Gastrocnemius medialis (tissue), 4 donors: ENCODE results near the gene MYT1.

Experiments
- POLR2A ChIP-seq, 2 donors: fragments of 450-650 bp; IDR thresholded peaks; one replicate each; pipeline ENCODE4 v1.6.1; 2017; ENCODE audit warnings: antibody characterized with exemption in 2 of 2, mild to moderate bottlenecking in 2 of 2, moderate library complexity in 2 of 2
- TF ChIP-seq, protein P1 (sequence below), 5 experiments: fragments of 450-650 bp in 3 of 5; fragments of 200-600 bp in 2 of 5; sonication (generic) in 2 of 5; IDR thresholded peaks in 4 of 5; conservative IDR thresholded peaks in 1 of 5; 1 replicate in 4 of 5; 2 replicates in 1 of 5; pipeline ENCODE4 v1.5.1; 2016 to 2019; ENCODE audit warnings: antibody characterized with exemption in 5 of 5, mild to moderate bottlenecking in 3 of 5, moderate library complexity in 3 of 5

DNA sequence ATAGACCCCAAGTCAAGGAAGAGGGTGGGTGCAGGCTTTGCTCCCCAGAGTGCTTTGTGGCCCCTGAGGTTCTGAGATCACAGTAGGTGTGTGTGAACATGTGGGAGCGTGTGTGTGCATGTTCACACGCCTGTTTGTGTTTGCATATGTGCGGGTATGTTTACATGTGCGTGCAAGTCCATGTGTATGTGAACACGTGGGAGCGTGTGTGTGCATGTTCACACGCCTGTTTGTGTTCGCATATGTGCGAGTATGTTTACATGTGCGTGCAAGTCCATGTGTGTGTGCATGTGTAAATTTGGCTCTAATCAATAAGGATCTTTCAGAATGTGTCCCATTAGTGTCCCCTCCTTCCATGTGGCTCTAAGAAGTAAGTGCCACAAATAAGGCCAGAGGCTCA lies 49.9 kb downstream of the MYT1 start:
- TF ChIP-seq, protein P1, sequence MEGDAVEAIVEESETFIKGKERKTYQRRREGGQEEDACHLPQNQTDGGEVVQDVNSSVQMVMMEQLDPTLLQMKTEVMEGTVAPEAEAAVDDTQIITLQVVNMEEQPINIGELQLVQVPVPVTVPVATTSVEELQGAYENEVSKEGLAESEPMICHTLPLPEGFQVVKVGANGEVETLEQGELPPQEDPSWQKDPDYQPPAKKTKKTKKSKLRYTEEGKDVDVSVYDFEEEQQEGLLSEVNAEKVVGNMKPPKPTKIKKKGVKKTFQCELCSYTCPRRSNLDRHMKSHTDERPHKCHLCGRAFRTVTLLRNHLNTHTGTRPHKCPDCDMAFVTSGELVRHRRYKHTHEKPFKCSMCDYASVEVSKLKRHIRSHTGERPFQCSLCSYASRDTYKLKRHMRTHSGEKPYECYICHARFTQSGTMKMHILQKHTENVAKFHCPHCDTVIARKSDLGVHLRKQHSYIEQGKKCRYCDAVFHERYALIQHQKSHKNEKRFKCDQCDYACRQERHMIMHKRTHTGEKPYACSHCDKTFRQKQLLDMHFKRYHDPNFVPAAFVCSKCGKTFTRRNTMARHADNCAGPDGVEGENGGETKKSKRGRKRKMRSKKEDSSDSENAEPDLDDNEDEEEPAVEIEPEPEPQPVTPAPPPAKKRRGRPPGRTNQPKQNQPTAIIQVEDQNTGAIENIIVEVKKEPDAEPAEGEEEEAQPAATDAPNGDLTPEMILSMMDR (IDR thresholded peaks at IDR 0.05 in 4 of 5, conservative IDR thresholded peaks at IDR 0.05 in 1 of 5) = no peak
- no peak for TF ChIP-seq POLR2A (IDR thresholded peaks at IDR 0.05)
